GM21576 (cell line): ENCODE data around the gene SLC25A15.
"Not testable (repeated sequence)": the region's sequence is repeated elsewhere in the genome, so short reads cannot be mapped to it uniquely, and the experiment has no call there.

Experiments used
- ATAC-seq: cut with Tn5 transposase; IDR thresholded peaks from one replicate; pipeline ENCODE4 v1.9.1; 2021; ENCODE audit warnings: mild to moderate bottlenecking, moderate library complexity; ENCODE audit not compliant: unreplicated experiment

SLC25A15 gene

GRCh38 chr13:40812724-40813445 lies 23.5 kb downstream of the SLC25A15 start:
- ATAC-seq, result no peak

GRCh38 chr13:40813667-40814454 lies 24.4 kb downstream of the SLC25A15 start:
- ATAC-seq, result no peak

DNA sequence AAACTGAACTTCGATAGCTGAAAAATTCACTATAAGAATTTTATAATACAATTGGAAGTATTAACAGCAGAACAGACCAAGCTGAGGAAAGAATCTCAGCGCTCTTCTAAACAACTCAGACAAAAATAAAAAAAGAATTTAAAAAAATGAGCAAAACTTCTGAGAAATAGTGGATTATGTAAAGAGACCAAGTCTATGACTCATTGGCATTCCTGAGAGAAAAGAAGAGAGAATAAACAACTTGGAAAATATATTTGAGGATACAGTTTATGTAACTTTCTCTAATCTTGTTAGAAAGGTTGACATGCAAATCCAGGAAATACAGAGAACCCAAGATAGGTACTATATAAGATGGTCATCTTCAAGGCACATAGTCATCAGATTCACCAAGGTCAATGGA lies 25.4 kb downstream of the SLC25A15 start:
- no peak for ATAC-seq

DNA sequence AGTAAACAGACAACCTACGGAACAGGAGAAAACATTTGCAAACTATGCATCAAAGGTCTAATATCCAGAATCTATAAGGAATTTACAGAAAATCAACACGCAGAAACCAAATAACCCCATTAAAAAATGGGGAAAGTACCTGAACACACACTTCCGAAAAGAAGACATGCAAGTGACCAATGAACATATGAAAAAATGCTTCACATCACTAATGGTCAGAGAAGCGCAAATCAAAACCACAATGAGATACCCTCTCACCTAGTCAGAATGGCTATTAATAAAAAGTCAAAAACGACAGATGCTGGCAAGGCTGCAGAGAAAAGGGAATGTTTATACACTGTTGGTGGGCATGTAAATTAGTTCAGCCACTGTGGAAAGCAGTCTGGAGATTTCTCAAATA lies 29.5 kb downstream of the SLC25A15 start:
- ATAC-seq, result no peak

- no peak for ATAC-seq
These were observed 30.4 kb downstream of the SLC25A15 start for GRCh38 chr13:40819797-40820315.

DNA sequence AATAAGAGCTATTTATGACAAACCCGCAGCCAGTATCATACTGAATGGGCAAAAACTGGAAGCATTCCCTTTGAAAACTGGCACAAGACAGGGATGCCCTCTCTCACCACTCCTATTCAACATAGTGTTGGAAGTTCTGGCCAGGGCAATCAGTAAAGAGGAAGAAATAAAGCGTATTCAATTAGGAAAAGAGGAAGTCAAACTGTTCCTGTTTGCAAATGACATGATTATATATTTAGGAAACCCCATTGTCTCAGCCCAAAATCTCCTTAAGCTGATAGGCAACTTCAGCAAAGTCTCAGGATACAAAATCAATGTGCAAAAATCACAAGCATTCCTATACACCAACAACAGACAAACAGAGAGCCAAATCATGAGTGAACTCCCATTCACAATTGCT lies 50.3 kb downstream of the SLC25A15 start:
- ATAC-seq, result not testable (repeated sequence)

- not testable (repeated sequence) for ATAC-seq
These were observed 51.5 kb downstream of the SLC25A15 start for GRCh38 chr13:40840955-40841354.
